Tibial artery (tissue), 4 donors: ENCODE results near the gene MRFAP1L1.
"Not testable (repeated sequence)": the region's sequence is repeated elsewhere in the genome, so short reads cannot be mapped to it uniquely, and the experiment has no call there.

Experiments
- DNase-seq, 2 donors: peaks; one replicate each; pipeline ENCODE4 v3.0.0-alpha.2; 2019
- H3K27ac ChIP-seq, 2 donors: fragments of 200-600 bp; sonication (generic) in 1 of 2; 1 replicate in 1 of 2; 2 replicates in 1 of 2; pipeline ENCODE4 v1.5.1; 2018 to 2019; ENCODE audit warnings: mild to moderate bottlenecking in 1 of 2
- H3K27me3 ChIP-seq, 2 donors: fragments of 200-600 bp; sonication (generic) in 1 of 2; one replicate each; pipeline versions ENCODE4 v1.5.1 to v1.6.0; 2016 to 2019
- H3K36me3 ChIP-seq, 3 donors: fragments of 200-600 bp; sonication (generic) in 2 of 3; one replicate each; pipeline ENCODE4 v1.5.1; 2016 to 2019; ENCODE audit warnings: mild to moderate bottlenecking in 2 of 3
- H3K4me1 ChIP-seq, 4 donors: fragments of 200-600 bp; sonication (generic) in 2 of 4; 1 replicate in 3 of 4; 2 replicates in 1 of 4; pipeline ENCODE4 v1.5.1; 2016 to 2019
- H3K4me3 ChIP-seq, 2 donors: fragments of 200-600 bp; sonication (generic) in 1 of 2; 1 replicate in 1 of 2; 2 replicates in 1 of 2; pipeline ENCODE4 v1.5.1; 2018 to 2019; ENCODE audit warnings: mild to moderate bottlenecking in 2 of 2
- H3K9me3 ChIP-seq, 3 donors: fragments of 200-600 bp; sonication (generic) in 1 of 3; one replicate each; pipeline ENCODE4 v1.5.1; 2016 to 2019
- CTCF ChIP-seq, 2 experiments: fragments of 200-600 bp in 1 of 2; fragments of 450-650 bp in 1 of 2; IDR thresholded peaks; one replicate each; pipeline ENCODE4 v1.5.1; 2017 to 2019; ENCODE audit warnings: antibody characterized with exemption in 2 of 2, mild to moderate bottlenecking in 1 of 2, moderate library complexity in 1 of 2
- intact Hi-C: fragments of 100-400 bp; cut with DNase I; formaldehyde crosslinking; loops from one replicate; pipeline ENCODE4 v1.15.0; 2023; ENCODE audit warnings: low total_unique reads

Gene MRFAP1L1

GRCh38 chr4:6709230-6710114 lies at the start of gene MRFAP1L1:
TSS of gene MRFAP1L1 (minus strand) at chr4:6709865. CDS start at chr4:6709629, 236 bp downstream.
- peaks cover 0 to 4% (median 0%) of the 10 kb centered on the region in 3 donors for H3K36me3 ChIP-seq
- intact Hi-C loops: loop anchor here (5.0 to 10.0 kb wide), 3 partner anchors 67 to 365 kb away; partner anchors contain the start of gene MRFAP1
- H3K4me3 ChIP-seq: peak within 1 kb of the TSS; percentile 75 to 88
- peaks cover 5 to 40% (median 24%) of the 10 kb centered on the region in 4 donors for H3K4me1 ChIP-seq
- H3K9me3 ChIP-seq: no peaks in the 10 kb centered on the region
- DNase-seq: peak; percentile 96 to 98
- peak in 1 of 2 experiments; percentile 9 for TF ChIP-seq CTCF (IDR thresholded peaks at IDR 0.05)
- H3K27me3 ChIP-seq: no peaks in the 10 kb centered on the region
- peak within 1 kb of the TSS; percentile 82 to 85 for H3K27ac ChIP-seq

DNA sequence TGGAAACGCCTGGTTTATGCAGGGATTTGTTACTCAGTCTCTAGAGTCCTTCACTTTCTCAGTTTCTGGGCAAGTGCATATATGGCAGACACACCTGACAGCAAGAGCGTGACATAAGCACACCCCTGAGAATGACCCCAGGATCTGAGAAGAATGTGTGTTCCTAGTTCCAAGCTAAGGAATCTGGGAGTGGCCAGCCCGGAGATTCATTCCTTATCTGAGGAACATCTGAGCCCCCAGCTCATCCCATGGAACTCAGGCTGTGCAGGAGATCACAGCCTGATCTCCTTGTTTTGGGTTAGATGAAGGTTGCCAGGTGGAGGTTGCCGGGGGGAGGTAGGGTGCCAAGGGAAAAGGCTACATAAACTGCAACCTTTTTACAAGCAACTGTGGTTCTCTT lies 49.1 kb upstream of the MRFAP1L1 start:
- H3K4me1 ChIP-seq: peaks cover 0 to 7% (median 0%) of the 10 kb centered on the region in 4 donors
- H3K27me3 ChIP-seq: no peaks in the 10 kb centered on the region
- no peaks in the 10 kb centered on the region for H3K36me3 ChIP-seq
- TF ChIP-seq CTCF (IDR thresholded peaks at IDR 0.05): no peak
- intact Hi-C loops: no loop called here
- H3K27ac ChIP-seq: no peak overlapping the region
- no peak for DNase-seq
- no peaks in the 10 kb centered on the region for H3K9me3 ChIP-seq
- no peak overlapping the region for H3K4me3 ChIP-seq

GRCh38 chr4:6756345-6756744 lies 46.7 kb upstream of the MRFAP1L1 start:
- H3K4me1 ChIP-seq, intact Hi-C loops, H3K27ac ChIP-seq, H3K27me3 ChIP-seq, H3K36me3 ChIP-seq, H3K9me3 ChIP-seq, DNase-seq, H3K4me3 ChIP-seq: not testable (repeated sequence)

DNA sequence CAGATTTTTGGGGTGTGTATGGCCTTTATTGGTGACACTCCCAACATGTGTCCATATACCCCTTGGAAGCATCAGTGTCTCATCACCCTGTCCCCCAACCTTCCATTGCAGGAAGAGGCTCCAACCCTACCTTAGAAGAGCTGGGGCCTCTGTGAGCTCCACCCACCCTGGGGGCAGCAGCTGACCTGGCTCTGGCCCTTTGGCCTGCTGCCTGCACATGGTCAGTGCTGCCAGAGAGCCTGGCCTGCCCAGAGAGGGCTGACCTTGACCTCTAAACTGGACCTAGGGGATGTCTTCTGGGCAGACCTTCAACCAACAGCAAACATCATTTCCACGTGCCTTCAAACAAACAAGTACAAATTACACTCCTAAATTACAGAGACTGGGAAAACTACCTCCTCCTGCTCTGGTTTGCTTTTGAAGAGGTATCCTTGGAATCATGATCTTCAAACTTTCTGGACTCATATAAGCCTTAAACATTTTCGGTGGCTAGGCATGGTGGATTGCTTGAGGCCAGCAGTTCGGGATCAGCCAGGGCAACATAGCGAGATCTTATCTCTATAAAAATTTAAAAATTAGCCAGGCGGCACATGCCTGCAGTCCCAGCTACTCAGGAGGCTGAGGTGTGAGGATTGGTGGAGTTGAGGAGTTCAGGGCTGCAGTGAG lies 45.6 kb upstream of the MRFAP1L1 start:
- no peaks in the 10 kb centered on the region for H3K4me1 ChIP-seq
- no peaks in the 10 kb centered on the region for H3K27me3 ChIP-seq
- no peak overlapping the region for H3K27ac ChIP-seq
- TF ChIP-seq CTCF (IDR thresholded peaks at IDR 0.05): no peak
- no peaks in the 10 kb centered on the region for H3K36me3 ChIP-seq
- intact Hi-C loops: no loop called here
- no peaks in the 10 kb centered on the region for H3K9me3 ChIP-seq
- DNase-seq: no peak
- no peak overlapping the region for H3K4me3 ChIP-seq

DNA sequence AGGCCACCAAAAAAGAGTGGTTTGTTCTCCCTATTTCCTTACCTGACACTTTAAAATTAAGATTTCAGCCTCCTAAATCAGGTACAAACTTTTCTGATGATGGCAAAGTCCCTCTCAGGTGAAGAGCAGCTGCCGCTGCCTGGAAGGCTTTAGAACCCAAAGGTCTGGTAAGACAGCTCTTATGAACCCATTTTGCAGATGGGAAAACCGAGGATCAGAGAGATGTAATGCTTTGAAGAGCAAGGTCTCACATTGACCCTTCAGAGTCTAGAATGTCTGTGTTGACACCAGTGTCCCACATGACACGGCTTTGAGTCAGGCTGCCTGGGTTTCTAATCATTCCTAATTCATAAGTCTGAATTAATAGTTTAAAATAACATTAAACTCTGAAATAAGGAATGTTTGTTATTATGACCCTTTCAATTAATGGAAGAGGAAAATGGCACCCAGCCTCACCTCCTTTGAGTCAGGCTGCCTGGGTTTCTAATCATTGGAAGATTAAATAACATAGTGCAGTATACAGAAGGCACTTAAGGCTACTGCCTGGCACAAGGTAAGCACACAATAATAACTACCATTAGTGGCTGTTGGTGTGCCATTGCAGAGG lies 44.9 kb upstream of the MRFAP1L1 start:
- intact Hi-C loops: no loop called here
- TF ChIP-seq CTCF (IDR thresholded peaks at IDR 0.05): no peak
- Histone ChIP-seq H3K4me1 (peaks cover 0 to 6% (median 0%) of the 10 kb centered on the region in 4 donors), H3K27ac (no peak overlapping the region), H3K9me3 (no peaks in the 10 kb centered on the region), H3K36me3 (no peaks in the 10 kb centered on the region), H3K4me3 (no peak overlapping the region), H3K27me3 (no peaks in the 10 kb centered on the region)
- no peak for DNase-seq
